HG03558 (cell line): ENCODE results near the gene CPB2.

Source experiments
- ATAC-seq: cut with Tn5 transposase; IDR thresholded peaks from one replicate; pipeline ENCODE4 v1.9.1; 2021; ENCODE audit warnings: moderate number of reproducible peaks; ENCODE audit not compliant: unreplicated experiment; ENCODE audit errors: extremely low read depth

Gene CPB2

DNA sequence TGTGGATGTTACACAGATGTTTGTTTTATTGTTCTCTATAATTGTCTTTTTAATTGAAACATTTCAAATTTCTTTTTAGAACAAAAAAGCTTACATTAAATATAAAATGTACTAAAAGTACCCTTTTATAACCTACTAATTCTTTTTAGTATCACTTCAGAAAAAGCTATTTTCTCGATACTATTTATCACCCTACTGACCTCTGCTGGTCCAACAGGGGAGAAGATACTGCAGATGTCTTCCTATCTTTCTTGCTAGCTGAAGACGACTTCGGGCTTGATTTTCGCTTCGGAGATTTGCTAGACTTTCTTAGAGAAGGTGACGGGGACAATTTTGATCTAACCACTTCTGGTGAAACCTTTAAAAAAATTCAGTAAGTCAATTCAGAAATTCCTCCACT lies 94.7 kb downstream of the CPB2 start:
- no peak for ATAC-seq

DNA sequence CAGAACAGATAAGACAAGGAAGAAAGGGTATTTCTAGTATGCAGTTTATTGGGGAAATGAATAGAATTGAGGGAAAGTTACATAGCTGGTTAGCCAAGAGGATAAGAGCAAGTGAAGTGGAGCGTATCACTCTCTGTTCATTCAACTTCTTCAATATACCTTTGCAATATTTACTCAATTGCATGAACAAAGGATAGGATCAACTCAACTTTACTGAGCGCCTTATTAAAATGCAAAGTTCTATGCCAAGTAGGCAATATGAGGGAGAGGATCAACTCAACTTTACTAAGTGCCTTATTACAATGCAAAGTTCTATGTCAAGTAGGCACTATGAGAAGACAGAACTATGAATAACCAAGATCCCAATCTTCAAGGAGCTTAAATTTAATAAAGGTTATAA lies 96.2 kb downstream of the CPB2 start:
- ATAC-seq = no peak

DNA sequence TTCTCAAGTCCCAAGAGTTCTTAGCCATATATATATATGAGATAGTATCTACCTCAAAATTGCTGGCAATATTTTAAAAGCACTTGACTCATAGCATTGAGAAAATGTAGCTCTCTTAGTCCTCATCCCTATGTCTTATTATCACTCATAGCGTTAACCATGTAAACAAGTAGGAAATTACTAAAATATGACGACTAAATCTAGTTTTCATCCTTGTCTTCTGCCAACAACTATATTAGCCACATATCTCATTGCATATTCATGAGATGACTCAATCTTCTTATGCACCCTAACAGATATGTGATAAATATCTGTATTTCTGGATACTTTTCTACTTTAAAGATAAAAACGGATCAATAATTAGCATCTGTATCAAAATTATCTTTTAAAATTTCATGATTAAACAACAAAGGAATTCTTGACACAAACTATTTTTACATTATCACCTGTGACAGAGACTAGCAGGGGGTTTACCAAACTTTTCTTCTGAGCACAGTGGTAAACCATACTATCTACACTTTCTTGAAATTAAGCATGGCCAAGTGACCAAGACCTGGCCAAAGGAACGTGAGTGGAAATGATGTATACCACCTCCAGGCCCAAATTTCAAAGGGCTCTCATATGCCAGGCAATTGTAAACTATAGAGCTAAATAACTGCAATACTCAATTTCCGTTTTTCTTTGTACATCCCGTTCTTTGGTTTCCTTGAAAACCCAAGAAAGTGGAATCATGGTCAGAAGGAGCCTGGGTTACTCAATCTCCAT lies 98.0 kb downstream of the CPB2 start:
- ATAC-seq = no peak

DNA sequence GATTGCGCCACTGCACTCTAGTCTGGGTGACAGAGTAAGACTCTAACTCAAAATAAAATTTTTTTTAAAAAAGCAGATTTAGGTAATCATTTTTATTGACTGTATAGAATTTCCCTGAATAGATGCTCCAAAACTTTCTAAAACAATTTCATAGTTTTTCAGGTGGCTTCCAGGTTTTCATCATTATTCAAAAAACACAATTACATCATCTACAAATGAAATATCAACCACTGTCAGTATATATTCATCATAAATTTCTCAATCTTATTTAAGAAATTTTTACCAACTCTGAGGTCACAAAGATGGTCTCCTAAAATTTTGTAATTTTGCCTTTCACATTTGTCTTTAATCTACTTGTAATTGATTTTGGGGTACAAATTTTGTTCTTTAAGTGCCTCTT lies 100.3 kb downstream of the CPB2 start:
- no peak for ATAC-seq
